GM12864 (cell line): ENCODE data around the gene SOX1.

Experiments
- DNase-seq: peaks from one replicate; pipeline ENCODE4 v3.0.0-alpha.2; 2011; ENCODE audit warnings: low read depth
- H3K4me3 ChIP-seq: 2 replicates; pipeline ENCODE4 v1.5.1; 2011; ENCODE audit warnings: mild to moderate bottlenecking, low read depth, low read length, control low read depth
- TF ChIP-seq, protein P1 (sequence below): IDR thresholded peaks from 2 replicates; pipeline ENCODE4 v1.5.1; 2011; ENCODE audit warnings: low read depth, mild to moderate bottlenecking, moderate library complexity, low read length, control low read depth, inconsistent platforms; ENCODE audit errors: missing control alignments

SOX1 gene

GRCh38 chr13:112057736-112058518, 9.0 kb upstream of the SOX1 start:
- no peak for DNase-seq
- TF ChIP-seq, protein P1, sequence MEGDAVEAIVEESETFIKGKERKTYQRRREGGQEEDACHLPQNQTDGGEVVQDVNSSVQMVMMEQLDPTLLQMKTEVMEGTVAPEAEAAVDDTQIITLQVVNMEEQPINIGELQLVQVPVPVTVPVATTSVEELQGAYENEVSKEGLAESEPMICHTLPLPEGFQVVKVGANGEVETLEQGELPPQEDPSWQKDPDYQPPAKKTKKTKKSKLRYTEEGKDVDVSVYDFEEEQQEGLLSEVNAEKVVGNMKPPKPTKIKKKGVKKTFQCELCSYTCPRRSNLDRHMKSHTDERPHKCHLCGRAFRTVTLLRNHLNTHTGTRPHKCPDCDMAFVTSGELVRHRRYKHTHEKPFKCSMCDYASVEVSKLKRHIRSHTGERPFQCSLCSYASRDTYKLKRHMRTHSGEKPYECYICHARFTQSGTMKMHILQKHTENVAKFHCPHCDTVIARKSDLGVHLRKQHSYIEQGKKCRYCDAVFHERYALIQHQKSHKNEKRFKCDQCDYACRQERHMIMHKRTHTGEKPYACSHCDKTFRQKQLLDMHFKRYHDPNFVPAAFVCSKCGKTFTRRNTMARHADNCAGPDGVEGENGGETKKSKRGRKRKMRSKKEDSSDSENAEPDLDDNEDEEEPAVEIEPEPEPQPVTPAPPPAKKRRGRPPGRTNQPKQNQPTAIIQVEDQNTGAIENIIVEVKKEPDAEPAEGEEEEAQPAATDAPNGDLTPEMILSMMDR, result no peak
- H3K4me3 ChIP-seq, result no peak overlapping the region

DNA sequence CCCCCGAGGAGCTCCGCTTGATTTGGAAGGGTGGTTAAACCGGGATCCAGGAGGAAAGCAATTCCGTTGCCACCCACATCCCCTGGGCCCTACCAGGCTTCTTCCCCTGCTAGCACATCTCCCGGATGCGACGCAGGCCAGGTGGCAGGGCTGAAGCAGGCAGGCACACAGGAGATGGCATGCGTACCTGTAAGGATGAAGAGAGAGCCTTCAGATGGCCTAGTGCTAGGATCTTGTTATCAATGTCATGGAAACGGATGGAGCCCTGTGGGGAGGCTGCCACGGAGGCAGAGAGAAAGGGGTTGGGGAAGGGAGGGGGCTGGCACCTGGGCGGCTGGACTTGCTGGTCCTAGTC, 8.5 kb upstream of the SOX1 start:
- TF ChIP-seq, protein P1, result no peak
- no peak overlapping the region for H3K4me3 ChIP-seq
- DNase-seq, result no peak

- TF ChIP-seq, protein P1, result no peak
- H3K4me3 ChIP-seq, result no peak overlapping the region
- DNase-seq, result no peak
These were observed 8.0 kb upstream of the SOX1 start for GRCh38 chr13:112058941-112059340.

DNA sequence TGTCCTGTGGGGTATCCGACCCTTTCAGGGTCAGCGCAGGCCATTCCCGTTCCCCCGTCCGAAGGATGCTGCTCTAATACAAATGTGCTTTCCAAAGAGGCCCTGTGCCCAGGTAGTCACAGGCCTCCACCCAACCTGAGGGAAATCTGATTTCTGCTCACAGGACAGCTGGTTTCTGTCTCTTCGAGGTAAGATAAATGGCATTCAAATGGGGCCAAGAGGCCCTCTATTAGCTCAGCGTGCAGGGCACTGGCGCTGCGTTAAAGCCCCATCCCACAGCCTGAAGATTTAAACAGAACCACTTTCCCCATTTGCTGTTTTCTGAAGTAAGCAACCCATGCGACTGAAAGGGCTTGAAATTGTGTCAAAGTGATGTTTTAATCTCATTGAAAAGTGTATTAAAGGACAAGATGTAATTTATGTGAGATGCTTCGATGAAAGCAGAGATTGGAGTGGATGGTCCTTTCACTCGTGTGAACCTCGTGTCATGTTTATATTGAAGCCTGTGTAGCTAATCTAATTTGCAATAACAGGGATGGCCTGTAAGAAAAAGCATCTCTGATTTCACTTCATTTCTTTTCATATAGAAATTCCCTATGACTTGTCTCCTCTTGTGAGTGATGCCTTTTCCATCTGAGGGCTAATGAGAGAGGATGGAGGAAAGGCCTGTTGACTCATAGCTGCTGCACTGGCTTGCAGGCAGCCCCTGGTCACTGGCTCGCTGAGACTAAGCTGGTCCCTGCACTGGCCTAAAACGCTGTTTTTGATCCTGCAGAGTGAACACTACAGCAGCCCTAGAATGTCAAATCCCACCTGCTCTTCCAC, 7.3 kb upstream of the SOX1 start:
- DNase-seq, result no peak
- H3K4me3 ChIP-seq, result no peak overlapping the region

DNA sequence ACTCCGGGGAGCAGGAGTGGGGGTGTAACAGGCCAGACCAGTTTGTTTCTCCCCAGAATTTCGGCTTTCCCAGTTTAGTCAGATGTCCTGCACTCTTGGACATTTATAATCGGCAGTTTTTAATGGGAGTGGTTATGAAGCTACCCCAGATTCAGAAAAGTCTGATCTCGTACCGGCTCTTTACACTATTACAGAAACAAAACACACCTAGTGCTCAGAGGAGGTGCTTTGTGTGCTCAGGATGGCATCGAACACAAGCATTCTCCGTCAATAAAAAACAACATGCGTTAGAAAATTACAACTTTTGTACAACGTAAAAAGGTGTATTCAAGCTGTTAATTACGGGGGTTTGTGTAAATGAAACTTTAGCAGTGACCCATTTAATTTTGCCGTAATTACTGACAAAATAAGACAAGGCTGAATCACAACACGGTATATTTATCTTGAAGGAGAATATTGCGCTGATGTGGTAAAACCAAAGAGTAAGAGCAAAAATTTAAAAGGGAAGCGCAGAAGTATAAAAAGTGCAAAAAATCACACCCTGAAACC, 6.6 kb upstream of the SOX1 start:
- no peak for DNase-seq
- no peak overlapping the region for H3K4me3 ChIP-seq
- TF ChIP-seq, protein P1, result no peak

More for the DNA sequence above, 7.3 kb upstream of the SOX1 start:
- TF ChIP-seq, protein P1, result no peak

DNA sequence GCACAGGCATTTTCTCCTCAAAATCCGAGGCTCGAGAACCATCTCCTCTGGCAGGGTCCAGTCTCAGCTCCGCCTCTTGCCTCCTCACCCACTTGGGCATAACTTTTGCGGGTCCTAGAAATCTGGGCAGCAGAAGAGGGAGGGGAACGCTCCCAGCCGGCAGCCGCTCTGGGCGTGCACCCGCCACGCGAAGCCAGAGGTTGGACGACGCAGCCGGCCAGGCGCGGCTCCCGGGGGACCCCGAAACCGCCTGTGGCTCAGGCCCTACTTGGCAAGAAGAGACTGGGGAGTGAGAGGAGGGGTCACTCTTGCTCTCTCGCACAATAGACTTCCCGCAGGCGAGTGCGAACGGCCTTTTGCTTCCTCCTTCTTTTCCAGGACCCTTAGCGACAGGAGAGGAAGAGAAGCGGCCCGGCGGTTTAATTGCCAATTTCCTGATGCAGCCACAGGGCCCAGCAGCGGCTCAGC, 6.0 kb upstream of the SOX1 start:
- no peak for DNase-seq
- TF ChIP-seq, protein P1, result no peak
- H3K4me3 ChIP-seq, result no peak overlapping the region
